GM18499 (cell line): ENCODE data around the gene ABHD18.
"Not testable (repeated sequence)": the region's sequence is repeated elsewhere in the genome, so short reads cannot be mapped to it uniquely, and the experiment has no call there.

Experiments
- ATAC-seq: cut with Tn5 transposase; IDR thresholded peaks from one replicate; pipeline ENCODE4 v1.9.1; 2021; ENCODE audit warnings: moderate number of reproducible peaks; ENCODE audit not compliant: insufficient read depth, unreplicated experiment

ABHD18 gene

DNA sequence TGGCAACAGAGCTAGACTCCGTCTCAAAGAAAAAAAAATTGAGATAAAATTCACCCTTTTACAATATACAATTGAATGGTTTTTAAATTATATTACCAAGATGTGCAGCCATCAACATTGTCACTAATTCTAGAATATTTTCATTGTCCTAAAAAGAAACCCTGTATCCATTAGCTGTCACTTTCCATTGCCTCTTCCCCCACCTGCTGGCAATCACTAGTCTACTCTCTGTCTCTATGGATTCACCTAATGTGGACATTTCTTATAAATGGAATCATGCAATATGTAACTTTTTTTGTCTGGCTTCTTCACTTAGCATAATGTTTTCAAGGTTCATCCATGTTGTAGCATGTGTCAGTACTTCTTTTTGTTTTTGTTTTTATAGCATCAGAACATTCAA, 20.8 kb downstream of the ABHD18 start:
- ATAC-seq: no peak

- no peak for ATAC-seq
These were observed 23.4 kb downstream of the ABHD18 start for GRCh38 chr4:127988638-127989037.

DNA sequence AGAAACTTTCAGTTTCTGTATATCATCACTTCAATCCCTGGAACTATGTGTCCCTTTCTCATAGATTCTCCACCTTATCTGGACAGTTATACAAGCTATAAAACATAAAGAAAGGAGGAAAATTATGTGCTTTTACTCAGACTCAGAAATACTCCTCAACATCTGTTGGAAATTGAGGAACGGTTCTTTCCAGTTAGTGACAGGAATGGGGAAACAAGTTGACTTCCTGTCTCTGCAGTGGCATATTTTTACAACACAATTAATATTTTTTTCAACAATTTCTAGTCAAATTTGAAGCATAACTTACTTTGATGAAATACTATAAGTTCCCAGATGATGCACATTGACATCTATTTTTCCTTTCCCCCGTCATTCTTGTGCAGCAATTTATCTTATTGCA, 27.9 kb downstream of the ABHD18 start:
- ATAC-seq: no peak

- no peak for ATAC-seq
These were observed 30.6 kb downstream of the ABHD18 start for GRCh38 chr4:127995776-127996175.

- ATAC-seq: not testable (repeated sequence)
These were observed 31.3 kb downstream of the ABHD18 start for GRCh38 chr4:127996521-127996920.

- ATAC-seq: peak; percentile 96
These were observed 32.6 kb downstream of the ABHD18 start for GRCh38 chr4:127997534-127998388.

DNA sequence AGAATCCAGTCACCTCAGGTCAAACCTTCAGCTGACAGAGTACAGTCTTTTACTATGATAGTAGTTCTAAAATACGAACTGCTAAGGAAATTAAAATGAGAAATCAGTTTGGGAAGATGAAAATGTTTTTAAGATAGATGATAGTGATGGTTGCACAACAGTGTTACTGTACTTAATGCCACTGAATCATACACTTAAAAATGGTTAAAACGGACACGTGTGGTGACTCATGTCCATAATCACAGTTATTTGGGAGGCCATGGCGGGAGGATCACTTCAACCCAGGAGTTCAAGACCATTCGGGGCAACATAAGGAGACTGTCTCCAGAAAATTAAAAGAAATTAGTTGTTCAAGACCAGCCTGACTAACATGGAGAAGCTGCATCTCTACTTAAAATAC, 41.4 kb downstream of the ABHD18 start:
- ATAC-seq: no peak

GRCh38 chr4:128009428-128009827, 44.2 kb downstream of the ABHD18 start:
- no peak for ATAC-seq

DNA sequence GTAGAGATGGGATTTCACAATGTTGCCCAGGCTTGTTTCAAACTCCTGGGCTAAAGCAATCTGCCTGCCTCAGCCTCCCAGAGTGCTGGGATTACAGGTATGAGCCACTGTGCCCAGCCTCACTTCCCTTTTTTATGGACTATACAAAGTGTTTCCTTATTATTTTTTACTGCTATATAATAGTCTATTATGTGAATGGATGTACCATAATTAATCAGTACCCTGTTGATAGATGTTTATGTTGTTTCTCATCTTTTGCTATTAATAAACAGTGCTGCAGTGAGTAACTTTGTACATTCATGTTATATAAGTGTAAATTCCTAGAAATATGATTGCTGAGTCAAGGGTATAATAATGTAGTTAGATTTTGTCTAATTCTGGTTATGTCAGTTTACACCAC, 60.1 kb downstream of the ABHD18 start:
- ATAC-seq: no peak

DNA sequence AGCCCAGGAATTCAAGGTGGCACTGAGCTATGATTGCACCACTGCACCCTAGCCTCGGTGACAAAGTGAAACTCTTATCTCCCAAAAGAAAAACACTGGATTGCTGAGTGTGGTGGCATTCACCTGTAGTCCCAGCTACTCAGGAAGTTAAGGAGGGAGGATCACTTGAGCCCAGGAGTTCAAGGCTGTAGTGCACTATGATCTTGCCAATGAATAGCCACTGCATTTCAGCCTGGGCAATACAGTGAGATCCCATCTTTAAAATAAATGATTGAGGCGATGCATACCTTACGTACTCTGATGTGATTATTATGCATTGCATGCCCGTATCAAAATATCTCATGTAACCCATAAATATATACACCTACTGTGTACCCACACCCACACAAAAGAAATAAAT, 64.7 kb downstream of the ABHD18 start:
- no peak for ATAC-seq

- no peak for ATAC-seq
These were observed 66.7 kb downstream of the ABHD18 start for GRCh38 chr4:128031756-128032384.

- no peak for ATAC-seq
These were observed 74.4 kb downstream of the ABHD18 start for GRCh38 chr4:128039568-128039967.

DNA sequence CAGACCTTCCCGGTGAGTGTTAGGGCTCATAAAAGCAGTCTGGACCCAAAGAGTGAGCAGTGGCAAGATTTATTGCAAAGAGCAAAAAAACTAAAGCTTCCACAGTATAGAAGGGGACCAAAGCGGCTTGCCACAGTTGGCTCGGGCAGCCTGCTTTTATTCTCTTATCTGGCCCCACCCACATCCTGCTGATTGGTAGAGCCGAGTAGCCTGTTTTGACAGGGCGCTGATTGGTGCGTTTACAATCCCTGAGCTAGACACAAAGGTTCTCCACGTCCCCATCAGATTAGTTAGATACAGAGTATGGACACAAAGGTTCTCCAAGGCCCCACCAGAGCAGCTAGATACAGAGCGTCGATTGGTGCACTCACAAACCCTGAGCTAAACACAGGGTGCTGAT, 81.8 kb downstream of the ABHD18 start:
- not testable (repeated sequence) for ATAC-seq

DNA sequence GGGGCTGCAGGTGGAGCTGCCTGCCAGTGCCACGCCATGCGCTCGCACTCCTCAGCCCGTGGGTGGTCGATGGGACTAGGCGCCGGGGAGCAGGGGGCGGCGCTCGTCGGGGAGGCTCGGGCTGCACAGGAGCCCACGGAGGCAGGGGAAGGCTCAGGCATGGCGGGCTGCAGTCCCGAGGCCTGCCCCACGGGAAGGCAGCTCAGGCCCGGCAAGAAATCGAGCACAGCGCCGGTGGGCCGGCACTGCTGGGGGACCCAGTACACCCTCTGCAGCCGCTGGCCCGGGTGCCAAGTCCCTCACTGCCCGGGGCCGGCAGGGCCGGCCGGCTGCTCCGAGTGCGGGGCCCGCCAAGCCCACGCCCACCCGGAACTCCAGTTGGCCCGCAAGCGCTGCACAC, 82.3 kb downstream of the ABHD18 start:
- not testable (repeated sequence) for ATAC-seq

DNA sequence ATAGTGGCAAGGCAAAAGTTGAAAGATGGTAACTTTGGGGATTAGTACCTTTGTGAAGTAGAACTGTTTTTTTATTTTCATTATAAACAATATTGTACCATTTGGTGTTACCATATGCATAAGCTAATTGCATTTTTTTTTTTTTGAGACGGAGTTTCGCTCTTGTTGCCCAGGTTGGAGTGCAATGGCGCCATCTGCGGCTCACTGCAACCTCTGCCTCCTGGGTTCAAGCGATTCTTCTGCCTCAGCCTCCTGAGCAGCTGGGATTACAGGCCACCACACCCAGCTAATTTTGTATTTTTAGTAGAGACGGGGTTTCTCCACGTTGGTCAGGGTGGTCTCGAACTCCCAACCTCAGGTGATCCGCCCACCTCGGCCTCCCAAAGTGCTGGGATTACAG, 86.0 kb downstream of the ABHD18 start:
- not testable (repeated sequence) for ATAC-seq

- ATAC-seq: not testable (repeated sequence)
These were observed 89.7 kb downstream of the ABHD18 start for GRCh38 chr4:128054907-128055306.

DNA sequence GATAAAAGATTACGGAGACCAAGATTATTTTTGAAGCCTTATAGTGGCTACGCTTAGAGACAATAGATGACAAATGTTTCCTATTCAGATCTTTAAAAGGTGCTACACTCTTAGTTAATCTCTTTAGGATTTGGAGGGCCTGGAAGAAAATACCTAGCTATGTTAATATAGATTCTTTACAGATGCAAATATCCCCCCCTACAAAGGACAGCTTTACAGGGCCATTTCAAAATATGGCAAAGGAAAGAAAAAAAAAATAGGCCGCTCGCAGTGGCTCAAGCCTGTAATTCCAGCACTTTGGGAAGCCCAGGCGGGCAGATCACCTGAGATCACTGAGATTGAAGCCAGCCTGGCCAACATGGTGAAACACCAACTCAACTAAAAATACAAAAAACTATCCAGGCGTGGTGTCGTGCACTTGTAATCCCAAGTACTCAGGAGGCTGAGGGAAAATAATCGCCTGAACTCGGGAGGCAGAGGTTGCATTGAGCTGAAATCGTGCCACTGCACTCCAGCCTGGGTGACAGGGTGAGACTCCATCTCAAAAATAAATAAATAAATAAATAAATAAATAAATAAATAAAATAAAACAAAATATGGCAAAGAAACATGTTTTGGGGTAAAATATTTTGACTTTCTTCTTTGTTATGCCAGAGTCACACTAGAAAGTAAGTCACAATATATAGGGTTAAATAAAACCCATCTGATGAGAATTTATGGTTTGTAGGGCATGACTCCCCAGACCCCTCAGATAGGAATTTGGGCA, 90.4 kb downstream of the ABHD18 start:
- ATAC-seq: not testable (repeated sequence)

- ATAC-seq: no peak
These were observed 91.2 kb downstream of the ABHD18 start for GRCh38 chr4:128056396-128056795.

DNA sequence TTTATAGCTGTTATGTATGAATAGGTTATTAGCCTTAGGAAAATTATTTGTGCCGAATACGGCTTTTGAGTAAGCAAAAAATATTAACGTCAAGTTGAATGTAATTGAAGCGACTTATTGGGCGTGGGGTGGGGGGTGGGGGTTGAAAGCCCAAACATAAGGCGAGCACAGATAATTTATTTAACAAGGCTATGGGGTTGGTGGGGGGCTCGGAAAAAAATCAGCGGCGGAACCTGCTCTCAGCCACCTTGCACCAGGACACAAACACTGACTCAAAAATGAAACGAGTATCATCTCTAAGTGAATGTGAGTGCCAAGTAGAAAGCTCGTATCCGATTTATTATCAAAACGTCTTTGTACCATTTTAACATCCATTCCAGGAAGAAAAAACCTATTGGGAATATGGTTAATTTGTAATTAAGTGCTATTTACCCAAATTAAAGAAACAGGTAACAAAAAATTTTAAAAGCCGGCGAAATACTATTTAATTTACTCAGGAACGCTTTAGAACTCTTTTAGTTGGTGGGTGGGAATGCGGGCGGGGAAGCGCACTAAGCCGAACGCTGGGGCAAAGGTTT, 95.0 kb downstream of the ABHD18 start:
- no peak for ATAC-seq

DNA sequence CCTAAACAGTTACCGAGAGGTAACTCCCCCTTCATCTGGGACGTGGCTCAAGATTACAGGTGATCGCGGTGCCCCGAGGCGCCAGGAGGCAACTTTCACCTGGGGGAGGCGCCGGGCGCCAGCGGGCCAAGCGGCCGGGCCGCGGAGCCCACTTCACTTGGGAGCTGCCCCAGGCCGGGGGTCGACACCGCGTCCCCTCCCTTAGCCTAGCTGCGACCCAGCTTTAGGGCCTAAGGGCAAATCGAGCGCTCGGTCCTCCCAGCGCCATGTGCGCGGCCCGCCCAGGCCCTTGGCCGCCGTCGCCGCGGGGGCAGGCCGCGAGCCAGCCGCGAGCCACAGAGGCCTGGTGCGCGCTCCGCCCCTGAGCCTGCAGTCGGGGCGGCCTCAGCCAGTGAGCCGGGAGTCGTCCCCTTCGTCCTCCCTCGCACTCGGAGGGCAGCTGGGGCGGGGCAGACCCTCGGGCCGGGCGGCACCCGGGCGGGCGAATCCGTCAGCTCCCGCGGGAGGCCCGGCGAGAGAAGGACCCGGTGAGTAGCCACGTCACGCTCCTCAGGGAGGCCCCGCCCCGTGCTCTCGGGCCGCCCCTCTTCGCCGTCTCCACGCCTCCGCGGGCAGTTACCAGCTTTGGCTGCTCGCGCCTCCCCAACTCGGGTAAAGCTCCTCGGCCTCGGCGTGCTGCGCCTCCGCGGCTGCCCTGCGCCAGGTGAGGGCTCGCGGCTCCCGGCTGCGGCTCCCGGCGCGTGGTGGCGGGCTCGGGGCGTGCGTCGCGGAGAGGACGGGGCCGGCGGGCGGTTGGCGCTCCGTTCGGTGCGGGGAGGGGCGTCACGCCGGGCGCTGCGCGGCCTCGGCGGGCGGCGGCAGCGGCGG, 95.7 kb downstream of the ABHD18 start, which contains the start of gene LARP1B:
TSS of gene LARP1B (plus strand) at position 614 of the 867 bp plus-strand sequence. CDS start 13,640 bp downstream, outside the sequence.
- ATAC-seq: peak; percentile 84
